NCI-H774 (cell line): ENCODE measurements around the gene ARRB1.

Experiments used
- DNase-seq: peaks from one replicate; lab custom pipeline; 2025; lab: John Stamatoyannopoulos, UW

Gene ARRB1

DNA sequence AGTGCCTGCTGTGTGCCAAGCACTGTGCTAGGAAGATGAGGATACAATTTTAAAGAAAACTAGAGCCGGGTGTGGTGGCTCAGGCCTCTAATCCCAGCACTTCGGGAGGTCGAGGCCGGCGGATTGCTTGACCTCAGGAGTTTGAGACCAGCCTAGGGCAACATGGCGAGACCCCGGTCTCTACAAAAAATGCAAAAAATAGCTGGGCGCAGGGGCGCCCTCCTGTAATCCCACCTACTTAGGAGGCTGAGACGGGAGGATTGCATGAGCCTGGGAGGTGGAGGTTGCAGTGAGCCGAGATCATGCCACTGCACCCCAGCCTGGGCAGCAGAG, 102.6 kb downstream of the ARRB1 start:
- DNase-seq = no peak

DNA sequence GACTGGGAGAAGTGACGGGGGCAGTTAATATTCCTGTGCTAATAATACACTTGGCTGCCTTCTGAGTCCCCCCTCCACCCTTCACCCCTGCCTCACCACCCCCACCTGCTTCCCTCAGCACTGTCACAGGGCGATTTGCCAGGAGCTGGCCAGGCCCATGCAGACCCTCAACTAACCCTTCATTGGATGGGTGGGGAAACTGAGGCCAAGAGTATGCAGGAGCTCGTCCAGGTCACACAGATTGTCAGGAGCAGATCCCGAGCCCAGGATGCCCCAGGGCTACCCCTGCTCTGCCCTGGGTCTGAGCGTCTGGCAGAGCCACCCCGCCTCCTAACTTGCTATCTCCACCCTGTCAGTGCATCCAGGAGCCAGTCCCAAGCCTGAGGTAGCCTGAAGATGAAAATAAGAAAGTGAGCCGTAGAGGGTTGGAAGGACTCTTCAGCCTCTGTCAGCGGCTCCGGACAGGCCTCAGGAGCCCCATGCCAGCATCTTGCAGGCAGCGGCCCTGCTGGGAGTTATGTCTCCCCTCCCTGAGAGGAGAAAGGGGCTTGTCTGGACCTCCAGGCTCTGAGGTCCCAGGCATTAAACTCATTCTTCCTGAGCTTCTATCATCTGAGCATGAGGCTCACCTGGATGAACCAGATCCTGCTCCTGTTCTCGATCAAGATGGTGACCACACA, 104.7 kb downstream of the ARRB1 start:
- no peak for DNase-seq

- DNase-seq = no peak
Measured at GRCh38 chr11:75246006-75246670, 105.3 kb downstream of the ARRB1 start.

- no peak for DNase-seq
Measured at GRCh38 chr11:75245356-75246005, 106.0 kb downstream of the ARRB1 start.

DNA sequence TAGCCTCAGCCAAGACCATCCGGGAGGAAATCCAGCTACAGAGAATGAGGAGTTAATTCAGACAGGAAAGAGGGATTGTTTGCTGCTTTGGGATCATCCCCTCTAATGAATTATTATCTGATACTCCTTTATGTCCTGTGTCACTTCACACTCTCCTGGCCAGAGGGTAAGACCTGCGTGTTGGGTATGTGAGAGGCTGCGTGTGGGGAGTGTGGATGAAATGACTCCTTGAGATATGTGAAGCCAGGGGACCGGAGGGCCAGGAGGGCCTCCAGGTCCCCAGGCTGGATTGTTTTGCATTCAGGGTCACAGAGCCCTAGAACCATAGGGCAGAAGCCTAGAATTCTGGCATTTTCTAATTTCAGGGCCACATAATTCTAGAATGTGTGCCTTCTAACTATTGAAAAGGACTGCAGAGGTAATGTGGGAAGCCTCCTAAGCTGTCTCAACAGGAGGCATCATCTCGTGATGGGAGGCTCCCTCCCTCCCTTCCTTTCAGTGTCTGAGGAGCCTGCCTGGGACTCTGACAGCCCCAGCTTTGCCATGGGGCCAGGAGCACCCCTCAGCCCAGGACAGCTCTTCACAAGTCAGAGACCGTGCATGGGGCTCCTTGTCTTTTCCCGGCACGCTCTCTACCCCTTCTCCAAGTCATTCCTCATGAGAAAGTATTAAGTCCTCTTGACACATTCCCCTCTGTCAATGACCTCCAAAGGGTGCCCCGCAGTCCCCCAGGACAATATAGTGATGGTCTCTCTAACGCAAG, 107.2 kb downstream of the ARRB1 start:
- no peak for DNase-seq

DNA sequence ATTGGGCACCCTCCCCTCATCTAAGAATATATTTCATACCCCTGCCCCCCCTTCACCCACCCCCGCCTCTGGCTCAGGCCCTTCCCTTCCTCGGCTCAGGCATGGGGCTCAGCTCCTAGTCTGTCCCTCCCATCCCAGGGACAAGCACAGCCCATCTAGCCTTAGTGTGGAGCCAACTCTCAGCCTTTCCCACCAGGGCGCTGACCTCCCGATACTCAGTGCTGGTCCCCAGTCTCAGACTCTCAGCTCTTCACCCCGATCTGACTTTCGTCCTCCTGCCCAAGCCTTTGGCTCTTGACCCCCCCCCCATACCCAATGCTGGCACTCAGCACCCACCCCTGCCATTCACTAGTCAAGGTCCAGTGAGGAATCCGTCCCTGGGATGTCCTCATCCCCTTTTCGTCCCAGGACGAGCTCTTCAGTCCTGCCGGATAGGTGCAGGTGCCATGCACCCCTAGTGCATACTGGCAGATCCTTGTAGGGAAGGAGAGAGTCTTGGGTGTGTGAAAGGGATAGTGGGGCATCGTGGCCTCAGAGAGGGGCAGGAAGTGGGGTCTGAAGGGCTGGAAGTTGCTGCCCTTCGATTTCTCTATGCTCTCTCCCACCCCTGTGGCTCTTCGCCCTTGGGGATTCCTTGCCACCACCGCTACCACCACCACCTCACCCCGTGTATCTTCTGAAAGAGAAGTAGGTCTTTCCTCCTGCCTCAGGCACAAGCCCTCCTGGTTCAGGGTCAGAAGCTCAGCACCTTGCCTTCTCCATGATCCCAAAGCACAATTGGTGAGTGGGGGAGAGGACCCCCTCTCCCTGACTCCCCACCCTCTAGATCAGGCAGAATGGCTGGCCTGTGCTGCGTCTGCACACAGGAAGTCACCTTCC, 108.5 kb downstream of the ARRB1 start:
- DNase-seq = no peak

DNA sequence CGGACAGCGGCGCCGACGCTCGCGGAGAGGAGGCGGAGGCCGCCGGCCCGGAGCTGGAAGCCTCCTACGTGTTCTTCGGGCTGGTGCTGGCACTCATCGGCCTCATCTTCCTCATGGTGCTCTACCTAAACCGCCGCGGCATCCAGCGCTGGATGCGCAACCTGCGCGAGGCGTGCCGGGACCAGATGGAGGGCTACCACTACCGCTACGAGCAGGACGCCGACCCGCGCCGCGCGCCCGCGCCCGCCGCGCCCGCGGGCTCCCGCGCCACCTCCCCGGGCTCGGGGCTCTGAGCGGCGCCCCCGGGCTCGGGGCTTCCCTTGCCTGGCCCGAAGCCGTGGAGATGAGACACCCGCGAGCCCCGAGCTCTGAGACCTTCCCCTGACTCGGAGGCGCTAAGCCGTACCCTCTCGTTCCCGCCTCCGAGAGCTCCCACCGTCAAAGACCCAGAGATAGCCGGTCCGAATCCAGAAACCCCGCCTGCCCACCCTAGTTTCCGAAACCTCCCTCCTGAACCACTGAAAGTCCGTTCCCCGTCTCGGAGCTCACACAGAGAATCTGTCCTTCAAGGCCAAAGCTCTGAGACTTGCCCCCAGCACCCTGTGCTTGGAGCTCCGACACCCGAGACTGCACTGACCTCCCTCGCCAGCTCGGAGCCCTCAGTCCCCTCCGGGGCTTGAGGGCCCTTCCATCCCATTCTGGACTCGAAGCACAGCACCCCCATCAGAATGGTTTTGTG, 109.4 kb downstream of the ARRB1 start:
- DNase-seq = no peak

- DNase-seq = peak; percentile 91
Measured at GRCh38 chr11:75241036-75241905, 110.2 kb downstream of the ARRB1 start.

GRCh38 chr11:75240311-75241035, 111.0 kb downstream of the ARRB1 start, which contains the start of gene TPBGL:
Gene TPBGL, plus strand, starts transcription at chr11:75240774. Its CDS starts 276 bp downstream, at chr11:75241050.
- DNase-seq = peak; percentile 4

DNA sequence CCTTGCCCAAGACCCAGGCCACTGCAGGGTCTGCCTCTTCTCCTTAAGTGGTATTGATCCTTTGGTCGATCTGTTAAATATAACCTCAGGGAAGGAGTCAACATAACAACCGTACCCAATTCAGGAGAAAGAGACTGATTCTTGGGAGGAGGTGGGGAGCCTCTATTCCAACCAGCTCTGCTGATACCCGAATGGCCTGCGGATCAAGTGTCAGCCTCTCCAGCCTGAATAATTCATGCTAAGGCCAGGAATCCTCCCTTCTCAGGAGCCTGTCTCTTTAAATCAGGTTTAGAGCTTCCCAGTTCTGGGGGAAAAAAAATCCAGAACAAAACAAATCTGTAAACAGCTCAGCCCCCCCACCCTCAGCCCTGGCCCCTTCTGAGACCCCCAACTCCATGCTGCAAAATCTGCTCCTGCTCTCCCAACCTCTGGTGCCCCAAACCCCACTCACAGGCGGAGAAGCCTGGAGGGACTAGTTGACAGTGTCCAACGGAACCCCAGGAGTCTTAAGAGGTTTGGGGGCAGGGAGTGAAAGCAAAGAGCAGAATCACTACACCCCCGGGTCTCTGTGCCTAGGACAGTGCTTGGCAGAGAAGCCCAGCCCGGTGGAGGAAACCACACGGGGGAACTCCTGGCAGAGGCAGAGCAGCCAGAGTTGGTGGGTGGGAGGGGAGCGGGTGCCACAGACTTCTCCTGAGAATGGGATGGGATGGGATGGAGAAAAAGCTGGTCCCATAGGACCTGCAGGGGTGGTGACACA, 111.8 kb downstream of the ARRB1 start:
- no peak for DNase-seq

- no peak for DNase-seq
Measured at GRCh38 chr11:75238595-75239440, 112.6 kb downstream of the ARRB1 start.

GRCh38 chr11:75237050-75237449, 114.4 kb downstream of the ARRB1 start:
- no peak for DNase-seq

- no peak for DNase-seq
Measured at GRCh38 chr11:75236062-75236461, 115.4 kb downstream of the ARRB1 start.

GRCh38 chr11:75233754-75234172, 117.7 kb downstream of the ARRB1 start:
- no peak for DNase-seq

GRCh38 chr11:75230621-75231020, 120.8 kb downstream of the ARRB1 start:
- DNase-seq = no peak

GRCh38 chr11:75229466-75229865, 122.0 kb downstream of the ARRB1 start:
- no peak for DNase-seq

DNA sequence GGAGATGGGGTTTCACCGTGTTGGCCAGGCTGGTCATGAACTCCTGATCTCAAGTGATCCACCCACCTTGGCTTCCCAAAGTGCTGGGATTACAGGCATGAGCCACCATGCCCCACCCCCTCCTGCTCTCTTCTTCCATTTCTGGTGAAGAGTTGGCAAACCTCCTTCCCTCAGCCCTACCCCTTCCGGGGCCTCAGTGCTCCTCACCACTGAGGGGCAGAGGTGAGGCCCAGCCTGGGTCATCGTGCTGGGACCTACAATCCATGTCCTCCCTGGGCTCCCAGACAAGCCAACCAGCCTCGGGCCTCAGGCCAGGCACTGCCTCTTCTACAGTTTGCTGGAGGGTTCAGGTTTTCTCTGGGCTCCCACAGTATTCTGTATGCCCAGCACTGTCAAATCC, 125.7 kb downstream of the ARRB1 start:
- DNase-seq = no peak
